SK-N-MC (cell line): ENCODE data around the gene P3H3.

ENCODE experiments used
- EZH2 ChIP-seq: fragments of 200-600 bp; sonication (generic); IDR thresholded peaks from one replicate; pipeline ENCODE4 v1.6.1; 2017; ENCODE audit warnings: antibody characterized with exemption
- POLR2AphosphoS5 ChIP-seq: IDR thresholded peaks from 2 replicates; pipeline ENCODE4 v1.6.1; 2012; ENCODE audit warnings: mild to moderate bottlenecking, low read depth, low read length, borderline replicate concordance

DNA sequence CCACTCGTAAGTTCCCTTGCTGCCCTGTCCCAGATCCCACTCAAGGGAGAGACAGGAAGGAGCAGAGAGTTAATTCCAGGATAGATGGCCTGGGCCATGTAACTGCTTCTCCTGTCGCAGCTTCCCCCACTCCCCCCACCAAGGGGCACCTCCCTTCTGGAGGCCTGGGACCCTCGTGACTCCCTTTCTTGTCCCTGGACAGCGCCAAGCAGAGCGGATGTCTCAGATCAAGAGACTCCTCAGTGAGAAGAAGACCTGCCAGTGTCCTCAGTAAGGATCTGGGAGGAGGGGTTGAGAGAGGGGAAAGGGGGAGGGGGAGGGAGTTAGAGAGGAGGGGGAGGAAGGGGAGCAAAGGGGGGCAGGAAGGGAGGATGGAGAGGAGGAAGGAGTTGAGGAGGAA is 9.6 kb upstream of the P3H3 start:
- TF ChIP-seq EZH2 = no peak
- TF ChIP-seq POLR2AphosphoS5 = no peak
